HepG2 (cell line): ENCODE measurements around the gene VSIR. TPM values are rescaled to one million over a fixed set of nuclear protein-coding genes. Genes with fewer than 3 reads are reported as not detected.

Experiments
- ATAC-seq: fragments of 200-7000 bp; cut with Tn5 transposase; 3 replicates; pipeline ENCODE4 v1.9.1; 2020; ENCODE audit warnings: mild to moderate bottlenecking, moderate library complexity
- BruUV-seq: library from RNA; stranded (reverse); fragments of 400-500 nt; replicated peaks from 2 replicates; lab custom pipeline; 2021; lab: Mats Ljungman, UMichigan
- CTCF ChIA-PET: fragments of 300-600 bp; formaldehyde crosslinking; extraction: SDS; loops from one replicate; lab custom pipeline; 2021; ENCODE audit warnings: low total read pairs, inconsistent platforms, low intra/inter-chr PET ratio; lab: Yijun Ruan, JAX
- POLR2A ChIA-PET: fragments of 350-600 bp; sonication (Branson Sonifier 250); formaldehyde crosslinking; loops from one replicate; lab custom pipeline; 2020; ENCODE audit warnings: antibody characterized with exemption, inconsistent platforms; lab: Yijun Ruan, JAX
- DNase-seq: peaks from one replicate; pipeline ENCODE4 v3.0.0-alpha.2; 2015; ENCODE audit warnings: low spot score
- FAIRE-seq: peaks from 3 replicates; lab custom pipeline; 2011; peaks lifted over from hg19 to GRCh38; lab: Jason Lieb, UNC
- H2AFZ ChIP-seq: one replicate; pipeline ENCODE4 v1.6.1; 2011; ENCODE audit warnings: low read length, inconsistent platforms
- H3K27ac ChIP-seq: fragments of 300-600 bp; 3 replicates; pipeline ENCODE4 v1.8.0; 2011; ENCODE audit warnings: mixed run types, mild to moderate bottlenecking, mixed read lengths, low read length, inconsistent platforms; ENCODE audit not compliant: insufficient read depth; ENCODE audit errors: extremely low read length
- H3K27me3 ChIP-seq, 2 experiments: fragments of 200-600 bp in 1 of 2; 2 replicates in 1 of 2; 3 replicates in 1 of 2; pipeline versions ENCODE4 v1.6.0 to v1.8.0; 2011; ENCODE audit warnings: low read length in 2 of 2, mild to moderate bottlenecking in 2 of 2, moderate library complexity in 2 of 2, inconsistent platforms in 1 of 2; ENCODE audit not compliant: insufficient read depth in 2 of 2, control insufficient read depth in 1 of 2
- H3K36me3 ChIP-seq, 2 experiments: fragments of 200-600 bp in 1 of 2; replicated peaks in 1 of 2; 2 replicates in 1 of 2; 3 replicates in 1 of 2; pipeline versions ENCODE4 v1.5.1 to v1.8.0; 2011; ENCODE audit warnings: low read length in 2 of 2, inconsistent platforms in 1 of 2; ENCODE audit not compliant: insufficient read depth in 2 of 2, control insufficient read depth in 1 of 2
- H3K4me1 ChIP-seq: 2 replicates; pipeline ENCODE4 v1.5.1; 2012; ENCODE audit warnings: low read length, inconsistent platforms; ENCODE audit not compliant: insufficient read depth
- H3K4me2 ChIP-seq: 2 replicates; pipeline ENCODE4 v1.6.0; 2011; ENCODE audit warnings: low read depth, low read length, inconsistent platforms
- H3K4me3 ChIP-seq, 3 experiments: fragments of 200-600 bp in 1 of 3; sonication (generic), shearing (Covaris generic) in 1 of 3; replicated peaks in 1 of 3; 2 replicates each; pipeline ENCODE4 v1.5.1; 2011 to 2016; ENCODE audit warnings: low read length in 3 of 3, inconsistent platforms in 2 of 3, low read depth in 2 of 3, mild to moderate bottlenecking in 2 of 3, control low read depth in 1 of 3, mixed read lengths in 1 of 3; ENCODE audit not compliant: insufficient read depth in 1 of 3
- H3K79me2 ChIP-seq: one replicate; pipeline ENCODE4 v1.6.1; 2011; ENCODE audit warnings: low read length, inconsistent platforms; ENCODE audit not compliant: insufficient read depth
- H3K9ac ChIP-seq: 2 replicates; pipeline ENCODE4 v1.6.0; 2011; ENCODE audit warnings: mild to moderate bottlenecking, low read depth, low read length, inconsistent platforms; ENCODE audit not compliant: insufficient read depth
- H3K9me3 ChIP-seq: 2 replicates; pipeline ENCODE4 v1.5.1; 2012; ENCODE audit warnings: mild to moderate bottlenecking, low read length
- H4K20me1 ChIP-seq: 2 replicates; pipeline ENCODE4 v1.6.0; 2011; ENCODE audit warnings: inconsistent platforms, mild to moderate bottlenecking, low read length, moderate library complexity; ENCODE audit not compliant: insufficient read depth
- CHD4 ChIP-seq: fragments of 200-600 bp; sonication (generic); IDR thresholded peaks from 2 replicates; pipeline ENCODE4 v1.7.0; 2017; ENCODE audit warnings: mild to moderate bottlenecking, low read length, borderline replicate concordance
- DZIP1 ChIP-seq: sonication (generic); formaldehyde crosslinking; IDR thresholded peaks from 2 replicates; pipeline ENCODE4 v1.5.0; 2020; ENCODE audit warnings: mild to moderate bottlenecking, missing genetic modification reagents
- FOSL2 ChIP-seq: sonication (generic); formaldehyde crosslinking; IDR thresholded peaks from 2 replicates; pipeline ENCODE4 v1.4.0; 2020; ENCODE audit warnings: missing genetic modification reagents
- KDM4B ChIP-seq: sonication (generic); formaldehyde crosslinking; IDR thresholded peaks from 2 replicates; pipeline ENCODE4 v1.4.0; 2020; ENCODE audit warnings: missing genetic modification reagents
- MNT ChIP-seq: fragments of 450-650 bp; IDR thresholded peaks from 2 replicates; pipeline ENCODE4 v1.6.1; 2016
- SP140L ChIP-seq: sonication (generic); formaldehyde crosslinking; IDR thresholded peaks from 2 replicates; pipeline ENCODE4 v1.4.0; 2020; ENCODE audit warnings: missing genetic modification reagents, borderline replicate concordance
- YEATS4 ChIP-seq: sonication (generic); formaldehyde crosslinking; IDR thresholded peaks from 2 replicates; pipeline ENCODE4 v1.4.0; 2020; ENCODE audit warnings: missing genetic modification reagents, borderline replicate concordance
- ZNF276 ChIP-seq: sonication (generic); formaldehyde crosslinking; IDR thresholded peaks from 2 replicates; pipeline ENCODE4 v1.4.0; 2020; ENCODE audit warnings: mild to moderate bottlenecking, low read depth, missing genetic modification reagents
- ZNF335 ChIP-seq: sonication (generic); formaldehyde crosslinking; IDR thresholded peaks from 2 replicates; pipeline ENCODE4 v1.4.0; 2020; ENCODE audit warnings: missing genetic modification reagents
- ZNF580 ChIP-seq: IDR thresholded peaks from 2 replicates; pipeline ENCODE4 v1.6.1; 2016; ENCODE audit warnings: low read depth, borderline replicate concordance
- ZNF747 ChIP-seq: sonication (generic); formaldehyde crosslinking; IDR thresholded peaks from 2 replicates; pipeline ENCODE4 v1.8.1; 2023; ENCODE audit warnings: missing genetic modification reagents, mild to moderate bottlenecking, borderline replicate concordance
- WGBS: methylation state at CpG from one replicate; pipeline ENCODE4 v1.1.6; 2017; ENCODE audit warnings: low lambda C conversion rate; 5-methylcytosine and 5-hydroxymethylcytosine counted together
- in situ Hi-C: cut with HindIII; loops from 2 replicates; pipeline ENCODE4 v1.10.0; 2017; ENCODE audit warnings: low pct_unique_long_range_greater_than_20kb; ENCODE audit not compliant: extremely low pct_ligation_motif_present
- intact Hi-C: fragments of 100-400 bp; cut with micrococcal nuclease; formaldehyde crosslinking; loops from one replicate; pipeline ENCODE4 v1.10.0; 2022; ENCODE audit not compliant: unreplicated experiment
- polyA plus RNA-seq, 8 experiments: library from polyadenylated mRNA; depleted of rRNA in 3 of 8; stranded (reverse) in 7 of 8; unstranded in 1 of 8; fragments of >200 nt; fragmentation: Illumina TruSeq in 4 of 8; extraction: Trizol in 4 of 8; gene quantifications; 2 replicates each; pipeline versions ENCODE4 v1.2.1 to v1.2.3, GENCODE V29; 2011 to 2016; ENCODE audit warnings: low read depth in 4 of 8, missing spikeins in 1 of 8, mixed read lengths in 1 of 8; ENCODE audit not compliant: insufficient read depth in 1 of 8
- total RNA-seq, 5 experiments: library from RNA; depleted of rRNA; stranded (reverse); fragments of >200 nt; fragmentation: Illumina TruSeq; extraction: Trizol; gene quantifications; 2 replicates each; pipeline ENCODE4 v1.2.3, GENCODE V29; 2016; ENCODE audit warnings: low read depth in 1 of 5

VSIR gene
- total and polyA plus RNA-seq, 2 of the 13 experiments (the other 11 are each of a cell fraction or from before 2014, with no cell fraction given), result 0.44 to 3.2 TPM

GRCh38 chr10:71743866-71744265 is 29.5 kb downstream of the VSIR start:
- no peaks in the 10 kb centered on the region for H4K20me1 ChIP-seq
- CTCF ChIA-PET, result no interaction called here
- in situ Hi-C loops (no loop called here), intact Hi-C loops (no loop called here)
- 9% methylated on average over 1 of the region's 1 CpG for WGBS
- peaks cover 0 to 22% of the 10 kb centered on the region in 2 experiments; a peak in 2 of 5 replicates for H3K27me3 ChIP-seq
- DNase-seq, result no peak
- no TSS peak for BruUV-seq
- no peak overlapping the region for H3K27ac ChIP-seq
- H3K4me2 ChIP-seq, result no peak overlapping the region
- no peaks in the 10 kb centered on the region for H3K36me3 ChIP-seq
- no peak overlapping the region for H3K9ac ChIP-seq
- H3K9me3 ChIP-seq, result no peaks in the 10 kb centered on the region
- TF ChIP-seq MNT (no peak), CHD4 (no peak), ZNF335 (no peak)
- H3K4me3 ChIP-seq, result no peak overlapping the region
- H2AFZ ChIP-seq, result no peak overlapping the region
- ATAC-seq, result no peak
- H3K79me2 ChIP-seq, result no peaks in the 10 kb centered on the region
- POLR2A ChIA-PET, result no interaction called here
- FAIRE-seq, result no peak
- H3K4me1 ChIP-seq, result peaks cover 21% of the 10 kb centered on the region; the same call in 1 of the 2 replicates

GRCh38 chr10:71743089-71743838 is 30.1 kb downstream of the VSIR start:
- Histone ChIP-seq H3K9ac (no peak overlapping the region), H3K4me2 (no peak overlapping the region), H3K9me3 (no peaks in the 10 kb centered on the region), H2AFZ (no peak overlapping the region), H3K27ac (no peak overlapping the region), H4K20me1 (no peaks in the 10 kb centered on the region), H3K4me1 (peaks cover 21% of the 10 kb centered on the region; the same call in 1 of the 2 replicates), H3K4me3 (no peak overlapping the region), H3K79me2 (no peaks in the 10 kb centered on the region), H3K36me3 (no peaks in the 10 kb centered on the region), H3K27me3 (peaks cover 1 to 26% of the 10 kb centered on the region in 2 experiments; a peak in 3 of 5 replicates)
- FAIRE-seq (no peak), DNase-seq (no peak), ATAC-seq (no peak)
- in situ Hi-C loops (no loop called here), intact Hi-C loops (no loop called here)
- CTCF ChIA-PET, result no interaction called here
- BruUV-seq, result no TSS peak
- POLR2A ChIA-PET, result no interaction called here
- WGBS, result 5% methylated on average over 4 of the region's 4 CpGs
- TF ChIP-seq DZIP1 (CRISPR knock-in tag) (no peak), SP140L (CRISPR knock-in tag) (no peak), ZNF580 (CRISPR knock-in tag) (no peak), FOSL2 (no peak), ZNF276 (CRISPR knock-in tag) (no peak), ZNF747 (CRISPR knock-in tag) (no peak), KDM4B (CRISPR knock-in tag) (no peak), YEATS4 (CRISPR knock-in tag) (no peak)
